ES-I3 (cell line): ENCODE measurements around the gene CPLX4.

Source experiments
- H3K36me3 ChIP-seq: 2 replicates; pipeline ENCODE4 v1.6.1; 2013; ENCODE audit warnings: mild to moderate bottlenecking, low read length, control low read depth, moderate library complexity; ENCODE audit not compliant: insufficient read depth
- H3K4me1 ChIP-seq: 2 replicates; pipeline ENCODE4 v1.6.1; 2013; ENCODE audit warnings: mild to moderate bottlenecking, control low read depth, low read length; ENCODE audit not compliant: insufficient read depth
- H3K9ac ChIP-seq: 2 replicates; pipeline ENCODE4 v1.6.1; 2013; ENCODE audit warnings: low read depth, mild to moderate bottlenecking, low read length, moderate library complexity
- H3K9me3 ChIP-seq: 2 replicates; pipeline ENCODE4 v1.6.1; 2013; ENCODE audit warnings: mild to moderate bottlenecking, low read length, moderate library complexity; ENCODE audit not compliant: control insufficient read depth, insufficient read depth

Gene CPLX4

GRCh38 chr18:59318460-59319050, at the start of gene CPLX4:
Gene CPLX4 (minus strand): TSS chr18:59318649. CDS start chr18:59318462, 187 bp downstream.
- H3K9me3 ChIP-seq, result no peaks in the 10 kb centered on the region
- no peaks in the 10 kb centered on the region for H3K36me3 ChIP-seq
- no peak within 1 kb of the TSS for H3K9ac ChIP-seq
- H3K4me1 ChIP-seq, result no peaks in the 10 kb centered on the region

- H3K4me1 ChIP-seq, result peaks cover 5% of the 10 kb centered on the region; the same call in 1 of the 2 replicates
- no peaks in the 10 kb centered on the region for H3K36me3 ChIP-seq
- no peaks in the 10 kb centered on the region for H3K9me3 ChIP-seq
- H3K9ac ChIP-seq, result no peak overlapping the region
Measured at GRCh38 chr18:59360381-59360780, 41.9 kb upstream of the CPLX4 start.

- Histone ChIP-seq H3K4me1 (peaks cover 5% of the 10 kb centered on the region; the same call in 1 of the 2 replicates), H3K9me3 (no peaks in the 10 kb centered on the region), H3K9ac (peak overlapping the region; percentile 63; the same call in 1 of the 2 replicates), H3K36me3 (peaks cover 3% of the 10 kb centered on the region)
Measured at GRCh38 chr18:59359576-59359952, 41.1 kb upstream of the CPLX4 start.

- Histone ChIP-seq H3K9me3 (no peaks in the 10 kb centered on the region), H3K36me3 (peaks cover 3% of the 10 kb centered on the region), H3K4me1 (peaks cover 5% of the 10 kb centered on the region; the same call in 1 of the 2 replicates), H3K9ac (peak within 1 kb of the TSS; percentile 99)
Measured at GRCh38 chr18:59358712-59359575, 40.5 kb upstream of the CPLX4 start, which contains the start of gene LMAN1. Gene LMAN1 (minus strand): TSS chr18:59359265. CDS start chr18:59359244, 21 bp downstream.

GRCh38 chr18:59358414-59358711, 39.9 kb upstream of the CPLX4 start:
- Histone ChIP-seq H3K36me3 (peaks cover 5% of the 10 kb centered on the region), H3K9me3 (no peaks in the 10 kb centered on the region), H3K4me1 (peaks cover 5% of the 10 kb centered on the region; the same call in 1 of the 2 replicates), H3K9ac (peak overlapping the region; percentile 99)

GRCh38 chr18:59357928-59358327, 39.5 kb upstream of the CPLX4 start:
- peaks cover 9% of the 10 kb centered on the region for H3K36me3 ChIP-seq
- peaks cover 5% of the 10 kb centered on the region; the same call in 1 of the 2 replicates for H3K4me1 ChIP-seq
- peak overlapping the region; percentile 99; the same call in 1 of the 2 replicates for H3K9ac ChIP-seq
- H3K9me3 ChIP-seq, result no peaks in the 10 kb centered on the region

DNA sequence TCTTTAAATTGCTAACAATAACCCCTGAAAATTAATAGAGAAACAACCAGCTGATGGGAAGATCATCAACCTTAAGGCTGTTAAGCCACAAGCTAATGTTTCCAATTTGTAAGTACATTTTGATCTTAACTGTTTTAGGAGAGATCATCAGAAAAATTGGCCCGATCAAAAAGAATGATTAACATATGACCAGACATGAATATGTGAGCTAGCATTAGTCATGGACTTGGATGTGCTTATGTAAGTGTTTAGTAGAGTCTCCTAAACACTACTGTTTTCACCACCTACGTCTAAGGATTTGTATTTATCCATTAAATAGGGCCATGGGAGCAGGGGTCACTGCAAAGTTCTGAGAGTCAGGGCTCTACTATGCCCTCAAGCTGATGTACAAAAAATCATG, 36.3 kb upstream of the CPLX4 start:
- Histone ChIP-seq H3K36me3 (peaks cover 23% of the 10 kb centered on the region), H3K4me1 (peaks cover 5% of the 10 kb centered on the region; the same call in 1 of the 2 replicates), H3K9ac (no peak overlapping the region), H3K9me3 (no peaks in the 10 kb centered on the region)

DNA sequence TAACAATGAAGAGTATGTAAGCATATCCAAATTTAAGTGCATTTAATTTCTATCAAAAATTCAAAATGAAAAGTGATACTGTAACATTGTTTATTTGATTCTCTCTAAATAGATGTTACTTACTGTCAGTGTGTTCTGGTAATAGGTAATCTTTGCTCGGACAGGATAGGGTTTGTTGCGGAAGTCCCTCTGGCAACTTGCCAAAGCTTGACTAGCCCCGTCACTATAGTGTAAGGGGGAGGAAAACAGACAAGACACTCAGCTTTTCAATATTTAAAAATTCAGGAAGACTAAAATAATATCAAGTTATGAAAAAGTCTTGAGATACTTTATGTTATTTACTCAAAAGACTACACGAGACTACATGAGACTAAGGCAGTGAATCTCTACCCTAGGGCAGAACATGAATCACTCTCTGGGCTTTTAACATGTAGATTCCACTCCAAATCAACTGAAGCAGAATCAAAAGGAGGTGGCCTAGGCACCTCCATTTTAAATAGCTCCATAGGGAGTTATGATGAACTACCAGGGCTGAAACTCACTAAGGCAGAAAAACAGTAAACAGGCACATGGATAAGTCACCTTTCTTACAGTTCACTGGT, 34.7 kb upstream of the CPLX4 start:
- Histone ChIP-seq H3K9ac (no peak overlapping the region), H3K36me3 (peaks cover 27% of the 10 kb centered on the region), H3K9me3 (no peaks in the 10 kb centered on the region), H3K4me1 (peaks cover 5% of the 10 kb centered on the region; the same call in 1 of the 2 replicates)

DNA sequence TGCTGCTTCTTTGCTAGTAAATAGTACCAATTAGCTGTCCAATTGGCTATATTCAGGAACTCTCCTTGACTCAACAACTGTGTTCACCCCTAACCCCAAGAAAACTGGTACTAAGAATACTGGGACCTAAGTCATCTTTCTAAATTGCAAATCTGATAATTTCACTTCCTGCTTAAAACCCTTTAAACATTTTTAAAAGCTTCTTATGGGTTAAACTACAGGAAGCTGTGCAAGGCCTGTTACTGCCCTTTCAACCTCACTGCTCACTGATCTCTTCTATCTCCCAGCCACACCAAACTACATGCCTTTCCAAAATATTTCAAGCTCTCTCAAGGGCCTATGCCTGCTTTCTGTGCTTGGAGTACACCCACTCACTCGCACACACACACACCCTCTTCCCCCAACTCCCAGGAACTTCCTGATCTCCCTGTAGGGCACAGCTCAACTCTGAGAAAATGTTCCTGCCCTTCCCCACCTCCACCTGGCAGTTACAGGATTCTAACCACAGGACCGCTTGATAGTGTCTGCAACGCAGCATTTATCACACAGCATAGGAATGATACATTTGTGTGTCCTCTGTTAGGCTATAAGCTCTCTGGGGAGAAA, 33.9 kb upstream of the CPLX4 start:
- H3K9ac ChIP-seq, result no peak overlapping the region
- H3K4me1 ChIP-seq, result peaks cover 3% of the 10 kb centered on the region; the same call in 1 of the 2 replicates
- H3K9me3 ChIP-seq, result no peaks in the 10 kb centered on the region
- H3K36me3 ChIP-seq, result peaks cover 27% of the 10 kb centered on the region

DNA sequence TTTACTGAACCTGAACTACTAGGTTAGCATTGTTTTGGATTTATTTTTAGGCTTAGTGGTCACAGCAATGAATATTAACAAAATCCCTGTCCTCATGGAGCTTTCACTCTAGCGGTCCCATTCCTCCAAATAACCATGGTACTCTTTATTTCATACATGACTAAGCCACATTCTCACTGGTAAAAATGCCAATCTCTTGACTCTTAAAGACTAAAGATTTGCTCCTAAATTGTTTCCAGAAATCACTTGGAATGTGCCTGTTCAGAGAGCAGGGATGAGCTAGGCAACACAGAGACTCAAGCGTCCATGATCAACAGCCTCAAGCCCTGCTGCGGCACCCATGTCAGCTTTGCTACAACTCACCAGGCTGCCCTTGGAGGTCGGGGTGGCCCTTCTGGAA, 27.1 kb upstream of the CPLX4 start:
- Histone ChIP-seq H3K4me1 (no peaks in the 10 kb centered on the region), H3K9ac (no peak overlapping the region), H3K36me3 (peaks cover 11% of the 10 kb centered on the region; the same call in 1 of the 2 replicates), H3K9me3 (no peaks in the 10 kb centered on the region; the same call in 1 of the 2 replicates)

GRCh38 chr18:59344996-59345395, 26.5 kb upstream of the CPLX4 start:
- Histone ChIP-seq H3K4me1 (no peaks in the 10 kb centered on the region), H3K9ac (no peak overlapping the region), H3K9me3 (no peaks in the 10 kb centered on the region; the same call in 1 of the 2 replicates), H3K36me3 (peaks cover 11% of the 10 kb centered on the region; the same call in 1 of the 2 replicates)

DNA sequence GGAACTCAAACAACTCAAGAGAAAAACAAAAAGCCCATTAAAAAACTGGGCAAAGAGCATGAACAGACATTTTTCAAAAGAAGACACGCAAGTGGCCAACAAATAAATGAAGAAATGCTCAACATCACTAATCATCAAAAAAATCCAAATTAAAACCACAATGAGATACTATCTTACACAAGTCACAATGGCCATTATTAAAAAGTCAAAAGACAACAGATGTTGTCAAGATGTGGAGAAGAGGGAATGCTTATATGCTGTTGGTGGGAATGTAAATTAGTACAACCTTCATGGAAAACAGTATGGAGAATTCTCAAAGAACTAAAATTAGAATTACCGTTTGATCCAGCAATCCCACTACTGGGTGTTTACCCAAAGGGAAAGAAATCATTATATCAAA, 25.5 kb upstream of the CPLX4 start:
- no peaks in the 10 kb centered on the region; the same call in 1 of the 2 replicates for H3K9me3 ChIP-seq
- peaks cover 11% of the 10 kb centered on the region; the same call in 1 of the 2 replicates for H3K36me3 ChIP-seq

DNA sequence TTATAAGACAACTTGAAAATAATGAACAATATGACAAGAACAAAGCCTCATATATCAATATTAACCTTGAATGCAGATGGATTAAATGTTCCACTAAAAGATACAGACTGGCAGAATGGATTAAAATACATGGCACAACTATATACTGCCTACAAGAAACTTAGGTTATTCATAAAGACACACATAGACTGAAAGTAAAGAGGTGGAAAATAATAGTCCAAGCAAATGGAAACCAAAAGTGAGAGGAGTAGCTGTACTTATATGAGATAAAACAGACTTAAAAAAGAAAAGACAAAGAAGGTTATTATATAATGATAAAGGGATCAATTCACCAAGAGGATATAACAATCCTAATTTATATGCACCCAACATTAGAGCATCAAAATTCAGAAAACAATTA, 22.4 kb upstream of the CPLX4 start:
- H3K9ac ChIP-seq, result no peak overlapping the region
- peaks cover 12% of the 10 kb centered on the region for H3K36me3 ChIP-seq
- H3K4me1 ChIP-seq, result no peaks in the 10 kb centered on the region
- H3K9me3 ChIP-seq, result no peaks in the 10 kb centered on the region; the same call in 1 of the 2 replicates

More for the DNA sequence above, 25.5 kb upstream of the CPLX4 start:
- Histone ChIP-seq H3K4me1 (no peaks in the 10 kb centered on the region), H3K9ac (no peak overlapping the region)

DNA sequence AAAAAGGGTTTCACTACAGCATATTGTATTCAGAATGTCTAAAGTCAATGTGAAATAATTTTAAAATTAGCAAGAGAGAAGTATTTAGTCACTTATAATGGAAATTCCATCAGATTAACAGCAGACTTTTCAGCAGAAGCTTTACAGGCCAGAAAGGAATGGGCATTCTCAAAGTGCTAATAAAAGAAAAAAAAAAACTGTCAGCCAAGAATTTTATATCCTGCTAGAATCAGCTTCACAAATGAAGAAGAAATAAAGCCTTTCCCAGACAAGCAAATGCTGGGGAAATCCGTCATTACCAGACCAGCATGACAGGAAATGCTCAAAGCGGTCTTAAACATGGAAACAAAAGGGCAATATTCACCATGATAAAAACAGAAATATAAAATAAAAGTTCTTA, 21.9 kb upstream of the CPLX4 start:
- peaks cover 12% of the 10 kb centered on the region for H3K36me3 ChIP-seq
- H3K9me3 ChIP-seq, result no peaks in the 10 kb centered on the region; the same call in 1 of the 2 replicates
- H3K4me1 ChIP-seq, result no peaks in the 10 kb centered on the region
- H3K9ac ChIP-seq, result no peak overlapping the region
